K562 (cell line): Measurements from ENCODE around the gene BFSP2. TPM values are rescaled to one million over a fixed set of nuclear protein-coding genes. Genes with fewer than 3 reads are reported as not detected.

Experiments used
- ATAC-seq: fragments of 200-7000 bp; cut with Tn5 transposase; 3 replicates; pipeline ENCODE4 v1.9.1; 2020; ENCODE audit warnings: moderate library complexity
- BruUV-seq: library from RNA; stranded (reverse); fragments of 400-500 nt; replicated peaks from 2 replicates; lab custom pipeline; 2021; lab: Mats Ljungman, UMichigan
- CTCF ChIA-PET: fragments of 300-600 bp; formaldehyde crosslinking; extraction: SDS; loops from one replicate; lab custom pipeline; 2021; ENCODE audit warnings: low intra/inter-chr PET ratio; lab: Yijun Ruan, JAX
- POLR2A ChIA-PET: fragments of 300-600, 350-650 bp; sonication (Branson Sonifier 250); formaldehyde crosslinking; extraction: SDS; loops from one replicate; lab custom pipeline; 2021; ENCODE audit warnings: antibody characterized with exemption, inconsistent platforms; lab: Yijun Ruan, JAX
- DNase-seq, 4 experiments: peaks; one replicate each; pipeline versions ENCODE4 v3.0.0 to v3.0.0-alpha.2; 2011 to 2018; ENCODE audit warnings: low spot score in 3 of 4, mixed read lengths in 3 of 4; ENCODE audit errors: extremely low read depth in 1 of 4
- FAIRE-seq: peaks from 2 replicates; lab custom pipeline; 2011; peaks lifted over from hg19 to GRCh38; lab: Jason Lieb, UNC
- H2AFZ ChIP-seq: 2 replicates; pipeline ENCODE4 v1.6.0; 2011; ENCODE audit warnings: low read depth, low read length, control low read depth, inconsistent platforms
- H3K27ac ChIP-seq: fragments of 200-600 bp; 3 replicates; pipeline ENCODE4 v1.8.0; 2011; ENCODE audit warnings: low read depth, mild to moderate bottlenecking, control low read depth, inconsistent platforms, low read length, moderate library complexity, mixed read lengths; ENCODE audit errors: extremely low read depth
- H3K27me3 ChIP-seq, 2 experiments: fragments of 300-600 bp in 1 of 2; 2 replicates in 1 of 2; 3 replicates in 1 of 2; pipeline versions ENCODE4 v1.6.0 to v1.8.0; 2011; ENCODE audit warnings: inconsistent platforms in 2 of 2, low read length in 2 of 2, mild to moderate bottlenecking in 1 of 2, mixed read lengths in 1 of 2, moderate library complexity in 1 of 2; ENCODE audit not compliant: control insufficient read depth in 2 of 2, insufficient read depth in 2 of 2
- H3K36me3 ChIP-seq: fragments of 300-600 bp; 3 replicates; pipeline ENCODE4 v1.8.0; 2011; ENCODE audit warnings: mild to moderate bottlenecking, low read length, inconsistent platforms; ENCODE audit not compliant: control insufficient read depth, insufficient read depth
- H3K4me1 ChIP-seq, 2 experiments: fragments of 200-600 bp in 1 of 2; replicated peaks in 1 of 2; 2 replicates in 1 of 2; 3 replicates in 1 of 2; pipeline versions ENCODE4 v1.5.1 to v1.8.0; 2011; ENCODE audit warnings: inconsistent platforms in 2 of 2, low read length in 2 of 2, mild to moderate bottlenecking in 1 of 2, mixed read lengths in 1 of 2, moderate library complexity in 1 of 2; ENCODE audit not compliant: control insufficient read depth in 2 of 2, insufficient read depth in 2 of 2
- H3K4me2 ChIP-seq: 2 replicates; pipeline ENCODE4 v1.6.1; 2011; ENCODE audit warnings: low read length, control low read depth, inconsistent platforms, mixed read lengths; ENCODE audit not compliant: insufficient read depth
- H3K4me3 ChIP-seq: fragments of 200-600 bp; sonication (generic), shearing (Covaris generic); 2 replicates; pipeline ENCODE4 v1.5.1; 2016; ENCODE audit warnings: control low read depth, inconsistent platforms
- H3K79me2 ChIP-seq: fragments of 200-600 bp; 3 replicates; pipeline ENCODE4 v1.8.0; 2011; ENCODE audit warnings: low read length, inconsistent platforms; ENCODE audit not compliant: control insufficient read depth, insufficient read depth
- H3K9ac ChIP-seq, 2 experiments: 2 replicates each; pipeline versions ENCODE4 v1.6.0 to v1.6.1; 2011; ENCODE audit warnings: low read depth in 2 of 2, low read length in 2 of 2, control low read depth in 1 of 2, inconsistent platforms in 1 of 2, mild to moderate bottlenecking in 1 of 2, mixed read lengths in 1 of 2; ENCODE audit not compliant: insufficient read depth in 1 of 2
- H3K9me1 ChIP-seq: one replicate; pipeline ENCODE4 v1.6.0; 2011; ENCODE audit warnings: inconsistent platforms, mild to moderate bottlenecking, low read length, moderate library complexity; ENCODE audit not compliant: control insufficient read depth, insufficient read depth
- H3K9me3 ChIP-seq: replicated peaks from 2 replicates; pipeline ENCODE4 v1.5.1; 2011; ENCODE audit warnings: low read depth, low read length, inconsistent platforms; ENCODE audit not compliant: control insufficient read depth, insufficient read depth
- H4K20me1 ChIP-seq: replicated peaks from 2 replicates; pipeline ENCODE4 v1.6.1; 2011; ENCODE audit warnings: low read length, inconsistent platforms, mixed read lengths; ENCODE audit not compliant: control insufficient read depth, insufficient read depth
- ARID2 ChIP-seq: fragments of 450-650 bp; IDR thresholded peaks from 2 replicates; pipeline ENCODE4 v1.6.1; 2017; ENCODE audit warnings: antibody characterized with exemption, mild to moderate bottlenecking
- COPS2 ChIP-seq: fragments of 450-650 bp; conservative IDR thresholded peaks from 2 replicates; pipeline ENCODE4 v1.6.1; 2016; ENCODE audit warnings: mild to moderate bottlenecking, moderate library complexity
- CTBP1 ChIP-seq: fragments of 450-650 bp; IDR thresholded peaks from 2 replicates; pipeline ENCODE4 v1.6.1; 2016; ENCODE audit warnings: borderline replicate concordance
- KHSRP ChIP-seq: fragments of 450-650 bp; IDR thresholded peaks from 2 replicates; pipeline ENCODE4 v1.6.1; 2017
- MGA ChIP-seq: fragments of 450-650 bp; IDR thresholded peaks from 2 replicates; pipeline ENCODE4 v1.6.1; 2016; ENCODE audit warnings: mild to moderate bottlenecking, moderate library complexity
- PML ChIP-seq: IDR thresholded peaks from 2 replicates; pipeline ENCODE4 v1.6.1; 2012; ENCODE audit warnings: low read length, inconsistent platforms
- POLR2H ChIP-seq: IDR thresholded peaks from 2 replicates; pipeline ENCODE4 v1.6.1; 2016; ENCODE audit warnings: missing genetic modification characterization, low read depth, mild to moderate bottlenecking, control low read depth, missing compliant biosample characterization, moderate library complexity
- ZNF165 ChIP-seq: fragments of 250-450 bp; sonication (Bioruptor Pico); IDR thresholded peaks from 2 replicates; pipeline ENCODE4 v1.4.0; 2020; ENCODE audit warnings: borderline replicate concordance
- ZNF592 ChIP-seq: fragments of 450-650 bp; IDR thresholded peaks from 2 replicates; pipeline ENCODE4 v1.6.1; 2017; ENCODE audit warnings: antibody characterized with exemption, mild to moderate bottlenecking
- WGBS: fragments of 100-300 bp; shearing (Covaris generic); methylation state at CpG from one replicate; pipeline ENCODE4 v1.1.6; 2016; ENCODE audit warnings: low coverage, mixed read lengths; ENCODE audit not compliant: insufficient coverage; ENCODE audit errors: missing lambda C conversion rate; 5-methylcytosine and 5-hydroxymethylcytosine counted together
- in situ Hi-C: fragments of 300-500 bp; cut with MboI; formaldehyde crosslinking; loops from 4 replicates; pipeline ENCODE4 v1.15.0; 2018; ENCODE audit warnings: inconsistent platforms, mixed read lengths
- intact Hi-C: fragments of 100-400 bp; cut with micrococcal nuclease; formaldehyde crosslinking; loops from 2 replicates; pipeline ENCODE4 v1.14.2; 2022
- polyA plus RNA-seq, 8 experiments: library from polyadenylated mRNA; depleted of rRNA in 4 of 8; stranded (reverse) in 5 of 8; unstranded in 3 of 8; fragments of >200 nt; fragmentation: Nextera tagmentation in 2 of 8; fragmentation: Illumina TruSeq in 1 of 8; extraction: Ambion mirVana in 2 of 8; extraction: Trizol in 1 of 8; gene quantifications; 2 replicates each; pipeline versions ENCODE4 v1.2.1 to v1.2.3, GENCODE V29; 2011 to 2014; ENCODE audit warnings: inconsistent platforms in 1 of 8, missing spikeins in 1 of 8
- total RNA-seq, 7 experiments: library from RNA; depleted of rRNA in 6 of 7; stranded (reverse); fragments of >200 nt in 6 of 7; fragmentation: Illumina TruSeq in 2 of 7; extraction: Trizol in 2 of 7; gene quantifications; 2 replicates each; pipeline versions ENCODE4 v1.2.1 to v1.2.3, GENCODE V29; 2011 to 2021; ENCODE audit warnings: low replicate concordance in 1 of 7

Gene BFSP2
- total and polyA plus RNA-seq, 9 of the 15 experiments (the other 6 are each of a cell fraction or from before 2014, with no cell fraction given): not detected

DNA sequence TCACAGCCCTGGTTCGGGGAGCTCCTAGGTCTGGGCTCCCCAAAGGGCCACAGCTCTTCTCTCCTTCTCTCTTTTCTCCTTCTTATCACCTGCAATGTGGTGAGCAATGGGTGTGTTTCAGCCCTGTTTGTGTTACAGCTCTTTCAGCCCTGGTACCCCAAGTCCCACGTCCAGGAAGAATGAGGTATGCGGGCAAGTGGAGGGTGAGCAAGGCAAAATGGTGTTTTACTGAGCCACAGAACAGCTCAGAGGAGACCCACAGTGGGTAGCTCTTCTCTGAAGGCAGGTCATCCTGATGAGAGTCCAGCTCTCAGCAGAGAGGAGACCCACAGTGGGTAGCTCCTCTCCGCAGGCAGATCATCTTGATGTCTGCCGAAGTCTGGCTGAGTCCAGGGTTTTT, 86.8 kb downstream of the BFSP2 start:
- no peak overlapping the region for H3K4me2 ChIP-seq
- no peak overlapping the region for H3K4me3 ChIP-seq
- no peaks in the 10 kb centered on the region for H3K9me1 ChIP-seq
- intact Hi-C loops: no loop called here
- H3K4me1 ChIP-seq: no peaks in the 10 kb centered on the region; a peak in 1 of 5 replicates
- ChIA-PET POLR2A (no interaction called here), CTCF (no interaction called here)
- no peak overlapping the region for H3K9ac ChIP-seq
- H2AFZ ChIP-seq: no peak overlapping the region
- ATAC-seq: no peak
- WGBS: 8% methylated on average over 5 of the region's 5 CpGs
- no peak overlapping the region for H3K27ac ChIP-seq
- no peaks in the 10 kb centered on the region for H3K79me2 ChIP-seq
- BruUV-seq: no TSS peak
- DNase-seq: no peak
- no peak for FAIRE-seq
- H3K9me3 ChIP-seq: no peaks in the 10 kb centered on the region; the same call in 1 of the 2 replicates
- H4K20me1 ChIP-seq: no peaks in the 10 kb centered on the region
- no peaks in the 10 kb centered on the region for H3K27me3 ChIP-seq
- in situ Hi-C loops: no loop called here
- H3K36me3 ChIP-seq: no peaks in the 10 kb centered on the region
- no peak for TF ChIP-seq POLR2H (tag)
- TF ChIP-seq MGA: no peak
- no peak for TF ChIP-seq ZNF165 (CRISPR knock-in tag)
- TF ChIP-seq KHSRP: no peak
- no peak for TF ChIP-seq COPS2
- TF ChIP-seq CTBP1: no peak
- TF ChIP-seq ARID2: no peak
- TF ChIP-seq ZNF592: no peak
- TF ChIP-seq PML: no peak
